Medulla oblongata (tissue), 1 donor: ENCODE results near the gene PCNX2.

Experiments used
- DNase-seq: peaks from one replicate; pipeline ENCODE4 v3.0.0-alpha.2; 2015; ENCODE audit errors: extremely low spot score

PCNX2 gene

DNA sequence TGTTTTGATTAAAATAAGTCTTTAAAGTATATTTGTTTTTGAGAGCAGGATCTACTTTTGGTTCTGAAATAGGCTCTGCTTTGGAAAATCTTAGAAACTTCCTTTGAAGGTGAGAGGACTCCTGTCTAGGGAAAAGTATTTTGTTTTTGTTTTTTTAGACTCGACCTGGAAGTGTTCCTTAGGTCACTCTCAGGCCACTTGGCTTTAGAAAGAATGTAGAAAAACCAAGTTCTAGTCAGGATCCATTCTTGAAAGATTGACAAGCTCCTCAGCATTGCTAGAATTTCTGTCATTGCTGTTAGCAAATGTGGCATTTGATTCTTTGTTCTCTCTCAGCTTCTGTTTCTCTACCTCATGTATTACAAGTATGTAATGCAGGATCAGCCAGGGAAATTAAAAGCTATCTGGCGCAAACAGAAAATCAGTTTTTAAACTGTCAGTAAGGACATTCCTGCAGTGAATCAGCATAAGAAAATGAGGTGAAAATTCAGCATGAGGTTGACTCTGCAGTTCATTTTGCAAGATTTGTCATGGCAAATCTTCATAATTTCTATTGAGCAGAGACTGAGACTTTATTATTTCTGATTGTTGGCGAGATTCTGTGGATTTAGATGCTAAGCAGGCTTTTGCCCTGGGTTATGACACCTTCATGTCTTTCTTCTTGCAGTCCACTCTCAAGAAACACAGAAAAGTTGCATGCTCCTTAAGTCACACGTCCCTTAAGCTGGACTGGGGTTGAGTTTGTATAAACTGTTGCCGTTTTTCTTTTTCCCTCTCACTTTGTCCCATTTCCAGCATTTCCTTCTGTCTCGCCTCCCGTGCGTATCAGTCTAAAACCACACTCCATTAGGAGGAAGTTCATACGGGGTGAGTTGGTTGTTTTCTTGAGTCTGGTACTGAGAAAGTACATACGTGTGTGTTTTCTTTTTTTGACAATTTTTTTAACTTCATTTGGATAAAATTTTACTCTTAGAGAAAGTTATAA lies 332.5 kb downstream of the PCNX2 start:
- DNase-seq = peak; percentile 51

DNA sequence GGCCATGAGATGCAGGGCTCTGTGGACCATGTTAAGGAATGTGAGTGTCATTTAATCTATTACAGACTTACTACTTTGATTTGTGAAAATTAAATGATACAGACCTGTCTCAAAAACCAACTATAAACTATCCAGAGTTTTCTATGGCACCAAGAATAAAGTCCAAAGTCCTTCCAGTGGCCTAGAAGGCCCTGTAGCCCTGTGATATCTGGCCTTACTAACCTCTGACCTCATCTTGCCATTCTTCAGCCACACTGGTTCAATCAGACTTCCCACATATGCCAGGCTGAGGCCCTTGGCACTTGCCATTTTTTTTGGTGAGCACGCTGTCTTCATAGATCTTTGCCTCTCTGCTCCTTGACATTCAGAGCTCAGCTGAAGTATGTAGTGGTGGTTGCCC lies 337.5 kb downstream of the PCNX2 start:
- DNase-seq = no peak

DNA sequence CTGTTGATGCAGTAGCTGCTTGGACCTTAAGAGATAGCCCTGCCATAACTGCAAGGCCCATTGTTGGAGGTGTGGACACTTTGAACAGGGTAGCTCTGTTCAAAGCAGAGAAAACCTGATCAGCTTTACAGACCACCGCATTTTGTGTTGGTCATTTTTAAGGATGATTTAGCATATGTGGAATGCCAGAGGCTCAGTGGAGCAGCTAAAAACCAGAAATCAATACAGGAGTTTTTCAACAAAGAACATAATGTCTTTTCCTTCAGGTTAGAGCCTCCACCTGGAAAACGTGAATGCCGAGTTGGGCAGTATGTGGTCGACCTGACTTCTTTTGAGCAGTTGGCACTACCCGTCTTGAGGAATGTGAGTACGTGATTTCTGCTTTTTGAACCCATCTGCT lies 339.4 kb downstream of the PCNX2 start:
- no peak for DNase-seq

DNA sequence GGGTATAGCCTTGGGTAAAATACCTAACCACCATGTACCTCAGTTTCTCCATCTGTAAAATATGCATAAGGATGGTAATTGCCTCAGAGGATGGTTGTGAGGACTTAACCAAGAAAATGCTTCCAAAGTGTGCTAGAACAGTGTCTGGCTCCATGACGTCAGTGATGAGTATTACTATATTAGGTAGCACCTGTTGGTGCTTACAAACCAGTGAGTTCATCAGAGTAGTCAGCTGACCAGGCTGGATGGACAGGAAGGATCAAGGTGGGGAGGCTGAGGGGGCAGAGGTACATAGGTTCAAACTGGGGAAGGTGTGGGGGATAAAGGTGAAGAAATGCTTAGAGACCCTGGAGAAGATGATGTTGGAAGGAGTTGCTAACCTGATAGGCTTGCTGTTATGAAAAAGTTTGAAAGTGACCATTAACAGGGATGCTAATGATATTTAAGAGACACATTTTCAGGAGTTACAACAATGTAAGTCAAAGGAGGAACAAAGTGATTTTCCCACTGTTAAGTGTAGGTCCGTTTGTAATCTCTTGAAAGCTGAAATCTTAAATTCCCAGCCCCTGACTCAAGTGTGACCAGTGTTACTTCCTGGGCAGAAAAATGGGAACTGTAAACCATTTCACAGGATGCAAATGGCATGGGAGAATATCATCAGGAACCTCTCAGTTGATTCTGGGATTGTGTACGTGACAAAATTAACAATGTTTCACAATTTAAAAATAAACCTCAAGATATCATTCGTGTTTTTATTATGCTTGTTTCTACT lies 340.7 kb downstream of the PCNX2 start:
- DNase-seq = no peak

DNA sequence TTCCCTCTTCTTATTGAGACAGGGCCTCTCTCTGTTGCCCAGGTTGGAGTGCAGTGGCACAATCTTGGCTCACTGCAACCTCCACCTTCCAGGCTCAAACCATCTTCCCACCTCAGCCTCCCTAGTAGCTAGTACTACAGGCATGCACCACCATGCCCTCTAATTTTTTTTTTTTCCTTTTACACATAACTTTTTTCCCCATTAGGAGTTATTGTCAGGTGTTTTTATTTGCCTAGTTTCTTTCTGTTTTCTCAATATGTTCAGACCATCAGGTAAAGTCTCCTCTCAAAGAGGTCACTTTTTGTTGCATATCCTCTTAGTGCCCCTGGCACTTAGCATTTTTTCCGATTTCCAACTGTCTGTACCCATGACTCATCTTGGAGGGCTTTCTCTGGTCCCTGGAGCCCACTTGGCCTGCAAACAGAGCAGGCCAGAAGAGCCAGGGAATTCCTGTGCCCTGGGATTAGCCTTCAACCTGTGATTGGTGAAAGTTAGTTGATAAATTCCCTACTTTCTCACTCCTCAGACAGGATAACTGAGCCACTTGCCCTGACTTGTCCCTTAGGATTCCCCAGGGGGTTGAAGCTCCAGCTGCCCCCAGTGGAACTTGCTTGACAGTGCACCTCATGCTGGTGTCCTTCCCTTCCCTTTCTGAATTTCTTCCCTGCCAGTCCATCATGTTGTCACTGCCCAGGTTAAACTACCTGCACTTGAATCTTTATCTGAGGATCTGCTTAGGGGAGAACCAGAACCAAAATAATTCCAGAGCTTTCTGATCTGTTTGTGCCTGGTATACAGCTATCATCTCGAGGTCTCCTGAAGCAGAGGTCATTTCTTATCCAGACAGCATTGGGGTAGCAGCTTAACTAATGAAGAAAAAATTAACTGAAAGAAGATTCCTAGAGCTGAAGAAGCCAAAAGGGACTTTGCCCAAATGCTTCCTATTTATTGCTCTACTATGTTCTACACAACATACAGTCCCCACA lies 342.7 kb downstream of the PCNX2 start:
- DNase-seq = peak; percentile 33

DNA sequence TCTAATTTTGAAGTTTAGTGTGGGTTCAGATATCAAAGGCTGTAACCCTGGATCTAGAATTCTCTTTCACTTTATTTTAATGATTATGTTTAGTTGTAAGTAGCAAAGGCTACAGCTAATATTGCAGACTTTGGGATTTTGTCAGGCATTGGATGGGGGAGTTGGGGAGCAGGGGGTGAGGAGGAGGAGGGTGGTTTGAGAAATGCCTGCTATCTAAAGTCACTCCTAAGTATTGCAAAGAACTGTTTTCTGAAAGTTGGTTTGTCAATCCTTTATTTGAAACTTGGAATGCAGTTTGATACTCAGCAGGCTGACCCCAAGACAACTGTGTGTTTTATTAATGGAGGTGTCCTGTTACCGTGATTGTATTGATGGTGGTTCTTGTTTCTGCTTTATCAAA lies 343.9 kb downstream of the PCNX2 start:
- DNase-seq = no peak

DNA sequence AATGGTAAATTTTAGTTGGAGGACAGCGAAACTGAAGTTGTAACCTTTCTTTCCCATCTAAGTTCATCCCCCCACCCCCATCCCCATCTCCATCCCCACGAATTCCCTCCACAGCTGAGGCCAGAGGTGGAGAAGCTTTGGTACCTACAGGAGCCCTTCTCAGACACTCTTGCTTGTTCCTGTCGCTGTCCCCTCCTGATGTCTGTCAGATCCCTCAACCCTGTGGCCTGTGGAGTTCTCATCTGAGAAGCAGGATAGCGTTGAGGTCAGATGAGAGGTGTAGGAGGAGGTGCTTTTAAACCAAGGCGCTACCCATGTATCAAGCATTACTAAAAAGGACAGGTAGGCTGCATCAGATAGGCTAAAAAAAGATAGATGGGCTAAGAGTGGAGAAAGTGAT lies 344.3 kb downstream of the PCNX2 start:
- DNase-seq = peak; percentile 19

DNA sequence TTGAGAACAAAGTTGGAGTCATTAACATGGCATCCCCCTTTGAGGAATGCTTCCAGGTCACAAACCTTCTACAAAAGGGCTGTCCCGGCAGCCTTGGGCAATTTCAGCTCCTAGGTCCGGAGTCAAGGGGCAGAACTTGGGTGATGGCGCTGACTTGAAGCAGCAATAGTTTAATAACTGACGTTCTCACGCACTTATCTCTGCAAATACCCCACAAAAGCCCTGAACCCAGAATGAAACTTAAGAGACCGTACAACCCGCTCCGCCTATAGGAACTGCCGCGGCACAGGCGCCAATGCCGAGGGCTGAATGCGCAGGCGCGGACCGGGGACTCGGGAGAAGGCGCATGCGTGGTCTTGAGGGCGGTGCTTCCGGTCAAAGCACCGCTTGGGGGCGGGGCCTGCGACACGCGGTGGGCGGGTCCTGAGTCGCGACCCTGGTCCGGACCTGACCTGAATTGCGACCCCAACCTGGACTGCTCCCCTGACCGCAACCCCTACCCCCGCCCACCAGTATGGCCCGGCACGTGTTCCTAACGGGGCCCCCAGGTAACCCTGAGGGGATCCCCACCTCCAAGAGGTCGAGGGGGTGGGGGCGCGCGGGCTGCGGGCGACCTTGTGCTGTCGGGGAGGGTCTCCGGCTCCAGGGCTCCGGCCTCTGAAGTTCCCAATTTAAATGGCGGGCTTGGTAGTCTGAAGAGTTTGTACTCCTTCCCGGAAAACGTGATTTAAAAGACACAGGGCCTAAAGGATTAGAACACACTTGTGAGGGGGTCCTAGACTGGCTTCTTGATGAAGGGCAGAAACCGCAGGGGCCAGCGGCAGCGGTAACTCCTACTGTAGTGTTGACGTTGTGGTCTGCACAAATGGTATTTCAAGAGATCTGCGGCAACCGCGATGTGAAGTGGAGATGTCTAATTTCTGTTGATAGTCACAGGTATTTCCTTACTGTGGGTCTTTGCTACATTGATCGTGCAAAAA lies 345.0 kb downstream of the PCNX2 start, which contains the start of gene NTPCR:
TSS of gene NTPCR (plus strand) at position 415 of the 980 bp plus-strand sequence. CDS start at position 515, 100 bp downstream.
- peak; percentile 95 for DNase-seq

DNA sequence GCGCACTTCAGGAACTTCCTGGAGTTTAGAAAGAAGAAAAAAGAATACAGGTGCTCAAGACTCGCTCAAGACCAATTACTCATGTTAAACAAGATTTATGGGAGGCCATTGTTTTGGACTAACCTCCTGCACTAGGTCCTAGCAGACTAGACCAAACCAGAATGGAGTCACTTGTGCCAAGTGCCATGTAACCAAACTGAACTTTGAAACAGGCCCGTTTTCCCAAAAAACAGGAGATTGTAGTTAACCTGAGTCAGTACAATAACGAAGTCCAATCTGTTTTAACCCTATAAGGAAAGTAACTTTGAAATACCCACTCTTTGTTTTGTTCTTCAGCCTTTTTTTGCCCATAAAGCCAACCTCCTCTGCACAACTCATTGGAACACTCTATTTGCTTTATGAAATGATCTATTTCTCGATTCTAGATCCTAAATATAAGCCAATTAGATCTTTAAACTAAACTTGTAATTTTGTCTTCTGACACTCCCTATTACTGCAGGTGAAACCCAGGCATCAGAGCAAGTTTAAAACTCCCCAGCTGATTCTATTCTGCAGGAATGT lies 345.8 kb downstream of the PCNX2 start:
- no peak for DNase-seq

DNA sequence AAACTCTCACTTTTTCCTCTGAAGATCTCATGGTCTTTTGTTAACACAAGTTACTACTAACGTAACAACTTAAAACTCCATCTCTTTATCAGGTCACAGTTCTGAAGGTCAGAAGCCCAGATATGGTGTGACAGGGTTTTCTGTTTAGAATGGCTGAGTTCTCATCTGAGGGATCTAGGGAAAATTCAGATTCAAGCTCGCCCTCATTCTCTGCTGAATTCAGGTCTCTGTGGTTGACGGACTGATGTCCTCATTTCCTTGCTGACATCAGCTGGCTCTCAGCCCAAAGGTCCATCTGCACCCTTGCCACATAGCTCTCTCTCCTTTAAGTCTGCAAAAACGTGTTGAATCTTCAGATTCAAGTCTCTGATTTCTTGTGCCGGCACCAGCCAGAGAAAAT lies 351.2 kb downstream of the PCNX2 start:
- DNase-seq = no peak

DNA sequence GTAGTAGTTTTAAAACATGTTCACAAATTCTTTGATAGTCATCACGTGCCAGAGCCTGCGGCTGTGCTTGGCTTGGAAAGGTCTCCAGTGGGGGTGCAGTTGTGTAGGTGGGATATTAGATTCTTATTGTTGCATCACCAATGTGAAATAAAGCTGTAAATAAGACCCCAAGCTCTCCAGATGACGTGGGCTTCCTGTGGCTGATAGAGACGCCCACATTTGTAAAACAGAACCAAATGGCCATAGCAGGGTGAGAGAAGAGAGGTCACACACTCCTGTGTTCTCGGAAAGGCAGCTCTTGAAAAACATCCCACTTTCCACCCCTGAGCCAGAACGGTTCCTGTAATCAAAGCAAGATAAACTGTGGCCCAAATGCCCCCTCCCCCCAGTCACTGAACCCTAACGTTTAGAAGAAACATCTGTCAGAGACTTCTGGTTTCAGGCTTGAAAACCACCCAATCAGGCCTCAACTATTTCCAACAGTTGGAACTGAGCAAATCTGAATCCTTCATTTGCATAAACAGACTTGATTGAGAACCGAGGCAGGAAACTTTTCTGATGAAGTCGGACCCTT lies 351.8 kb downstream of the PCNX2 start:
- no peak for DNase-seq

DNA sequence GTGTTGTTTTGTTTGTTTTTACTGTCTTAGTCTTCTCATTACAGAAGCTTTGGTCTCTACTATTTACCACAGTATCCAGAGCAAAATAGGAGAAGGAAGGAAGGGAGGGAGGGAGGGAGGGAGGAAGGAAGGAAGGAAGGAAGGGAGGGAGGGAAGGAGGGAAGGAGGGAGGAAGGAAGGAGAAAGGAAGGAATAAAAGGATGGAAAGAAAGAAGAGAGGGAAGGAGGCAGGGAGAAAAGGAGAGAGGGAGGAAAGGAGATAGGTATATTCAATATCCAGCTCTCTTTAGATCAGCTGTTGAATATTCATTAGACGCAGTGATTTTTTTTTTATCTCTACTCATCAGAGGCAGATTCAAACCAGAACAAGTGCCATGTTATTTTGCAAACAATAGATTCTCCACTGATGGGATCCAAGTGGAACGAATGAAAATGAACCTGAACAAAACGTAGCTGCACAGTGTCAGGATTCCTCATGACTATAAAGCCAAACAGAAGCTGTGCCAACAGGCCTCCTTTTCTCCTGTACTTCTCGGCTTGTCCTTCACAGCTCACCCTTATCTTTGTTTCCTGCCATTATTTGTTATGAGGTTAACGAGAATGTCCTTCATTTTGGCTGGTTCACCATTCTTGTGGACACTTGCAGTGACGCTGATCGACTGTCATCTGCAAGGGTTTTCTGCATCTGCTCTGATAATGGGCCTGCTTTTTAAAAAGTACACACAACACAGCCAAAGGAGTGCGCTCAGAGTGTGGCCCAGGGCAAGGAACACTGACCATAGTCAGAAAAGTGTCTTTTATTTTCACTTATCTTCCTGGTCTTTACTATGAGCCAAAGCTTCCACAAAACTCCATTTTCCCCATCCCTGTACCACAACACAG lies 352.9 kb downstream of the PCNX2 start:
- DNase-seq = no peak

DNA sequence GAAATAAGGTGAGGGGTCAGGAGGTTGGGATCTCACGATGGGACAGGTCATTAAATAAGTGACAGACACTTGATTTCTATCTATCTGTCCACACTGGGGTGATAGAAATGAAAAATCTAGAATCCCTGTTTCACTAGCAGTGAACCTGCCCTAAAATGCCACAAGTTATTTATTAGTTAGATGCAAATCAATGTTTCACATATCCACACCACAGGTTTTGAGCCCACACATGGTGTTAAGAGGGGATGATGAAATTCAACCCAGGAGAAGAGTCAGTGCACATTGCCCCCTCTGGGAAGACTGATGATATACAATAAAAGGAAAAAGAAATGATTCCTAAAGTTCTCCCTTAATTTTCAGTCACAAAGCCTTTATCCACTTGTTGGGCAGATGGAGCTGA lies 355.3 kb downstream of the PCNX2 start:
- no peak for DNase-seq

DNA sequence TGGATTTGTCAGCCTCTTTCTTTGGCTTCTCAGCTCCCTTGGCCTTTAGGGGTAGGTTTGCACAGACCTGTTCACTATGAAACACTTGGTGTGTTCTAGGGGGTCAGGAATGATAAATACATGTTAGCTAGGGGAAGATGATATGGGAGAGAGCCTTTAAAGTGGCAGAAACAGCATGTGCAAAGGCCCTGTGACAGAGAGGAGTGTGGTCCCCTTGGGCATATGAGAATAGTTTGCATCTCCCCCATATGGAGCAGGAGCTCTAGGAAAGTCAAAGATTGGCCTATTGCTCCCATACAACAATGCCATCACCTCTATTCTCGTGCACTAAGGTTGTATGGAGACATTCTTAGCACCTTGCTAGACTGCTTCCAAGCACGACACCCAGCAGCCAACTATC lies 355.8 kb downstream of the PCNX2 start:
- no peak for DNase-seq

DNA sequence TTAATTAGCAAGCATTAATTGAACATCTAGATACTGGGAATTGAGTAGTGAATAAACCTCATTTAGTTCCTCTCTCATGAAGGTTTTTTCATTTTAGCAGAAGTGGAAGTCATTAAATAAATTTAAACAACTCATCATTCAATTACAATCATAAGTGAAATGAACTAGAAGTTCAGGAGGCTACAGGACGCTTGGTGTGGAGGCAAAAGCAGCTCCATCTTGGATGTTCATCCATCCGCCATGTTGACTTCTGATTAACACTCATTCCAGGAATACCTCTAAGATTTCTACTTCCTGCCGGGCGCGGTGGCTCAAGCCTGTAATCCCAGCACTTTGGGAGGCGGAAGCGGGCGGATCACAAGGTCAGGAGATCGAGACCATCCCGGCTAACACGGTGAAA lies 356.6 kb downstream of the PCNX2 start:
- DNase-seq = no peak

DNA sequence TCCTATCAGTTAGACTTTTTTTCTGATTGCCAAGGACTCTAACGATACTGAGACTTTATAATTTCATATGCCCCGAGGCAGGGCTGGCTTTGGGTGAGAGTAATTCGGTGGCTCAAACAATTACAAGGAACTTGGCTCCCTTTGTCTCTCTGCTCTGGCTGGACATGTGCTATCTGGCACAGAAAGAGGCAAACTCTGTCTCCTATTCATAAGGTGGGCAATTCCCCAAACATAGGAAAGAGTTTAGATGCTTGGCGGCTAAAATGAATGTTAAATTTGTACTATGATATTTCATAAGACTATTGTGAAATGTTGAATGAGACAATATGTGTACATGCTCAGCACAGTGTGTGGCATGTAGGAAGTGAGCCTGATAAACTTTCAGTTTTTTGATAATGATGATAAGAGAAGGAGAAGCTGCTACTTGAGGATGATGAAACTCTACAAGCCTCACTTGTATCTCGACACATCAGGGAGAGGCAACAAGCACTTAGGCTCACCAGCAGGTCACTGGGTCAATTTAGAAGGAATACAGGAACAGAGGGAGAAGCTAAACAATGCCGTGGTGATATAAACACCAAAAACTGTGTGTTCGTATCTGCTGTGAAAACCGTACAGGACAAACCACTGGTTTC lies 357.7 kb downstream of the PCNX2 start:
- no peak for DNase-seq

DNA sequence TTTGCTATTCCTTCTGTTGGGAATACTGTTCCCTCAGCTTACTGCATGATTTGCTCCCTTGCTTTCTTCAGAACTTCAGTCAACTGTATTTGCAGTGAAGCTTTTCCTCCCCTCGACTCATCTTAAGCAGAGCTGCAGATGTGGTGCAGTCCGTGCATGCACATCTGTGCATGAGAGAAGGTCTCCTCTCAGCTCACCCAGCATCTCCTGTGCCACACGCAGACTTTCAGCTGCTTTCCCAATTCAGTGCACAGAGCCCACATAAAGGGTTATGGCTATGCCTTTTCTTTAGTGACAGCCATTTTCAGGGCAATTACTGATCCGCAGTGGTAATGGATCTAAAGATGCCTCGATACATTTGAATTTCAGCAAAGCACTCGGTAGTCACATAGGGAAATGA lies 358.6 kb downstream of the PCNX2 start:
- no peak for DNase-seq
